ENCODE data around the gene CTXN1. TPM values are rescaled to one million over a fixed set of nuclear protein-coding genes. Genes with fewer than 3 reads are reported as not detected.
"Not testable (repeated sequence)": the region's sequence is repeated elsewhere in the genome, so short reads cannot be mapped to it uniquely, and the experiment has no call there.

Gene CTXN1
- total and polyA plus RNA-seq, 5 donors from 2014 or later = not detected

GRCh38 chr19:7968008-7968795, 42.3 kb upstream of the CTXN1 start:
- H3K27ac ChIP-seq (ENCODE audit: insufficient read depth, low read length, poor library complexity, severe bottlenecking) = no peak overlapping the region
- ATAC-seq (ENCODE audit: low read depth in 2 of 2) = no peak
- H3K27ac Mint-ChIP-seq = no peak overlapping the region
- no peak overlapping the region for H3K4me3 ChIP-seq (ENCODE audit: low read depth, low read length)
- H3K27me3 ChIP-seq (ENCODE audit: control insufficient read depth, insufficient read depth, low read length) = no peaks in the 10 kb centered on the region
- no peaks in the 10 kb centered on the region for H3K4me1 ChIP-seq (ENCODE audit: control insufficient read depth, insufficient read depth, low read length, poor library complexity, severe bottlenecking)
- H3K36me3 Mint-ChIP-seq = peaks cover 17% of the 10 kb centered on the region
- no peaks in the 10 kb centered on the region for H3K9me3 ChIP-seq (ENCODE audit: control insufficient read depth in 2 of 2, low read length in 2 of 2)
- no peaks in the 10 kb centered on the region for H3K27me3 Mint-ChIP-seq
- no peak for DNase-seq
- H3K4me3 Mint-ChIP-seq = no peak overlapping the region
- peaks cover 0 to 5% (median 2%) of the 10 kb centered on the region in 4 donors for H3K4me1 Mint-ChIP-seq
- H3K9me3 Mint-ChIP-seq = no peaks in the 10 kb centered on the region
- peaks cover 61% of the 10 kb centered on the region for H3K36me3 ChIP-seq (ENCODE audit: control insufficient read depth, insufficient read depth, low read length)

GRCh38 chr19:7965921-7966665, 40.2 kb upstream of the CTXN1 start:
- ATAC-seq (ENCODE audit: low read depth in 2 of 2) = no peak
- Histone ChIP-seq H3K4me1 (ENCODE audit: control insufficient read depth, insufficient read depth, low read length, poor library complexity, severe bottlenecking) (no peaks in the 10 kb centered on the region), H3K36me3 (ENCODE audit: control insufficient read depth, insufficient read depth, low read length) (peaks cover 75% of the 10 kb centered on the region), H3K27ac (ENCODE audit: insufficient read depth, low read length, poor library complexity, severe bottlenecking) (no peak overlapping the region), H3K27me3 (ENCODE audit: control insufficient read depth, insufficient read depth, low read length) (no peaks in the 10 kb centered on the region), H3K4me3 (ENCODE audit: low read depth, low read length) (no peak overlapping the region), H3K9me3 (ENCODE audit: control insufficient read depth in 2 of 2, low read length in 2 of 2) (no peaks in the 10 kb centered on the region)
- Mint-ChIP-seq H3K4me1 (peaks cover 0 to 5% (median 2%) of the 10 kb centered on the region in 4 donors), H3K27ac (no peak overlapping the region), H3K27me3 (no peaks in the 10 kb centered on the region), H3K9me3 (no peaks in the 10 kb centered on the region), H3K4me3 (no peak overlapping the region), H3K36me3 (peaks cover 23% of the 10 kb centered on the region)
- DNase-seq = no peak

DNA sequence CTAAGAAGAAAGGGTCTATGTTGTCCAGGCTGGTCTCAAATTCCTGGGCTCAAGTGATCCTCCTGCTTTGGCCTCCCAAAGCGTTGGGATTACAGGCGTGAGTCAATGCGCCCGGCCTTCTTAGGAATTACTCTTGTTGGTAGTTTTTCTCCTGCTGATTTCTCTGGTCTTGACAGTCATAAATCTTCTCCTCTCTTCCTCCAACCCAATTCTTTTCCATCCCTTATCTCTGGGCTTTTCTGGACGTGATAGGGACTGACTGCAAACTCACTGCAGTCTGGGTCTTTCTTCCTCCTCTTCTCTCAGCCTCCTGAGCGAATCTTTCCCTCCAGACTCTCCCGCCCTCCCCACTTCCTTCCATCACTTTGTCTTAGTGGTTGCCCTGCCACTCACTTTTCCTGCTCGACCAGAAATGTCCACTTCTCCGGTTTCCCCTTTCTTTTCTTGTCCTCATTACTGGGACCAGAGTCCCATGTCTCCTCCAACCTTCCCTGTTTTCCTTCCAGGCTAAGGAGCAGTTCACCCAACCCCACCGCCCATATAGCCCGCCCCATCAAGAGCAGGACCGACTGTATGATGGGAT, 39.4 kb upstream of the CTXN1 start:
- ATAC-seq (ENCODE audit: low read depth in 2 of 2) (no peak), DNase-seq (no peak)
- Mint-ChIP-seq H3K27me3 (no peaks in the 10 kb centered on the region), H3K9me3 (no peaks in the 10 kb centered on the region), H3K4me1 (peaks cover 0 to 5% (median 2%) of the 10 kb centered on the region in 4 donors), H3K27ac (no peak overlapping the region), H3K4me3 (no peak overlapping the region), H3K36me3 (peaks cover 23% of the 10 kb centered on the region)
- no peaks in the 10 kb centered on the region for H3K27me3 ChIP-seq (ENCODE audit: control insufficient read depth, insufficient read depth, low read length)
- no peaks in the 10 kb centered on the region for H3K4me1 ChIP-seq (ENCODE audit: control insufficient read depth, insufficient read depth, low read length, poor library complexity, severe bottlenecking)
- H3K9me3 ChIP-seq (ENCODE audit: control insufficient read depth in 2 of 2, low read length in 2 of 2) = no peaks in the 10 kb centered on the region
- no peak overlapping the region for H3K4me3 ChIP-seq (ENCODE audit: low read depth, low read length)
- no peak overlapping the region for H3K27ac ChIP-seq (ENCODE audit: insufficient read depth, low read length, poor library complexity, severe bottlenecking)
- peaks cover 79% of the 10 kb centered on the region for H3K36me3 ChIP-seq (ENCODE audit: control insufficient read depth, insufficient read depth, low read length)

- no peak overlapping the region for H3K4me3 Mint-ChIP-seq
- no peak overlapping the region for H3K27ac Mint-ChIP-seq
- peaks cover 0 to 4% (median 2%) of the 10 kb centered on the region in 4 donors for H3K4me1 Mint-ChIP-seq
- Histone ChIP-seq H3K27me3 (ENCODE audit: control insufficient read depth, insufficient read depth, low read length) (no peaks in the 10 kb centered on the region), H3K27ac (ENCODE audit: insufficient read depth, low read length, poor library complexity, severe bottlenecking) (no peak overlapping the region), H3K4me1 (ENCODE audit: control insufficient read depth, insufficient read depth, low read length, poor library complexity, severe bottlenecking) (no peaks in the 10 kb centered on the region), H3K36me3 (ENCODE audit: control insufficient read depth, insufficient read depth, low read length) (peaks cover 75% of the 10 kb centered on the region), H3K4me3 (ENCODE audit: low read depth, low read length) (no peak overlapping the region), H3K9me3 (ENCODE audit: control insufficient read depth in 2 of 2, low read length in 2 of 2) (no peaks in the 10 kb centered on the region)
- H3K9me3 Mint-ChIP-seq = no peaks in the 10 kb centered on the region
- no peaks in the 10 kb centered on the region for H3K27me3 Mint-ChIP-seq
- DNase-seq (no peak), ATAC-seq (ENCODE audit: low read depth in 2 of 2) (no peak)
- H3K36me3 Mint-ChIP-seq = peaks cover 23% of the 10 kb centered on the region
Observed at GRCh38 chr19:7963566-7963965, 37.6 kb upstream of the CTXN1 start.

GRCh38 chr19:7962644-7963268, 36.8 kb upstream of the CTXN1 start:
- DNase-seq (no peak), ATAC-seq (ENCODE audit: low read depth in 2 of 2) (no peak)
- no peak overlapping the region for H3K4me3 ChIP-seq (ENCODE audit: low read depth, low read length)
- no peak overlapping the region for H3K4me3 Mint-ChIP-seq
- no peaks in the 10 kb centered on the region for H3K9me3 ChIP-seq (ENCODE audit: control insufficient read depth in 2 of 2, low read length in 2 of 2)
- no peaks in the 10 kb centered on the region for H3K27me3 ChIP-seq (ENCODE audit: control insufficient read depth, insufficient read depth, low read length)
- no peaks in the 10 kb centered on the region for H3K9me3 Mint-ChIP-seq
- H3K27me3 Mint-ChIP-seq = no peaks in the 10 kb centered on the region
- H3K36me3 ChIP-seq (ENCODE audit: control insufficient read depth, insufficient read depth, low read length) = peaks cover 69% of the 10 kb centered on the region
- H3K4me1 Mint-ChIP-seq = peaks cover 0 to 4% (median 2%) of the 10 kb centered on the region in 4 donors
- H3K36me3 Mint-ChIP-seq = peaks cover 23% of the 10 kb centered on the region
- no peaks in the 10 kb centered on the region for H3K4me1 ChIP-seq (ENCODE audit: control insufficient read depth, insufficient read depth, low read length, poor library complexity, severe bottlenecking)
- H3K27ac ChIP-seq (ENCODE audit: insufficient read depth, low read length, poor library complexity, severe bottlenecking) = no peak overlapping the region
- no peak overlapping the region for H3K27ac Mint-ChIP-seq

- DNase-seq (no peak), ATAC-seq (ENCODE audit: low read depth in 2 of 2) (no peak)
- no peaks in the 10 kb centered on the region for H3K27me3 ChIP-seq (ENCODE audit: control insufficient read depth, insufficient read depth, low read length)
- no peak overlapping the region for H3K27ac Mint-ChIP-seq
- H3K27ac ChIP-seq (ENCODE audit: insufficient read depth, low read length, poor library complexity, severe bottlenecking) = no peak overlapping the region
- H3K36me3 Mint-ChIP-seq = peaks cover 17% of the 10 kb centered on the region
- H3K4me3 ChIP-seq (ENCODE audit: low read depth, low read length) = no peak overlapping the region
- H3K27me3 Mint-ChIP-seq = no peaks in the 10 kb centered on the region
- H3K4me1 Mint-ChIP-seq = peaks cover 0 to 4% (median 2%) of the 10 kb centered on the region in 4 donors
- H3K9me3 ChIP-seq (ENCODE audit: control insufficient read depth in 2 of 2, low read length in 2 of 2) = no peaks in the 10 kb centered on the region
- H3K4me1 ChIP-seq (ENCODE audit: control insufficient read depth, insufficient read depth, low read length, poor library complexity, severe bottlenecking) = no peaks in the 10 kb centered on the region
- no peaks in the 10 kb centered on the region for H3K9me3 Mint-ChIP-seq
- no peak overlapping the region for H3K4me3 Mint-ChIP-seq
- peaks cover 62% of the 10 kb centered on the region for H3K36me3 ChIP-seq (ENCODE audit: control insufficient read depth, insufficient read depth, low read length)
Observed at GRCh38 chr19:7961920-7962626, 36.1 kb upstream of the CTXN1 start.

DNA sequence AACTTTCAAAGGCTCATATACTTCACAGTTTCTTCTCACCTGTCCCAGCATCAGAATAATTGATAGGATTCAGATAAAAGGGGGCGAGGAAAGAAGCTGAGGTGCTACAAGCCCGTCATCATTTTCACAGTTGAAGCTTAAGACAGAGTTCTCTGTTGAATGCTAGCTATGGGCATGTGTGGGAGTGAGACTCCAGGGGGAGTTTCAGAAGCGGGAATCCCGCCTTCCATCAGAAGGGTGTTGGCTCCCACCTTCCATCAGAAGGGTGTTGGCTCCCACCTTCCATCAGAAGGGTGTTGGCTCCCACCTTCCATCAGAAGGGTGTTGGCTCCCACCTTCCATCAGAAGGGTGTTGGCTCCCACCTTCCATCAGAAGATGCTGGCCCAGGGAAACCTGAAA, 35.1 kb upstream of the CTXN1 start:
- H3K36me3 Mint-ChIP-seq = peaks cover 13% of the 10 kb centered on the region
- H3K4me1 Mint-ChIP-seq; H3K27me3 Mint-ChIP-seq; ATAC-seq (ENCODE audit: low read depth in 2 of 2); H3K27me3 ChIP-seq (ENCODE audit: control insufficient read depth, insufficient read depth, low read length); H3K4me3 Mint-ChIP-seq; H3K27ac Mint-ChIP-seq; H3K4me3 ChIP-seq (ENCODE audit: low read depth, low read length); DNase-seq; H3K27ac ChIP-seq (ENCODE audit: insufficient read depth, low read length, poor library complexity, severe bottlenecking); H3K4me1 ChIP-seq (ENCODE audit: control insufficient read depth, insufficient read depth, low read length, poor library complexity, severe bottlenecking); H3K9me3 Mint-ChIP-seq; H3K9me3 ChIP-seq (ENCODE audit: control insufficient read depth in 2 of 2, low read length in 2 of 2): not testable (repeated sequence)
- H3K36me3 ChIP-seq (ENCODE audit: control insufficient read depth, insufficient read depth, low read length) = peaks cover 52% of the 10 kb centered on the region
